LNCAP (cell line): Measurements from ENCODE around the gene PKD1L1.

Experiments
- CTCF ChIP-seq: fragments of 450-650 bp; IDR thresholded peaks from 2 replicates; pipeline ENCODE4 v1.5.1; 2017; ENCODE audit warnings: mild to moderate bottlenecking

PKD1L1 gene

DNA sequence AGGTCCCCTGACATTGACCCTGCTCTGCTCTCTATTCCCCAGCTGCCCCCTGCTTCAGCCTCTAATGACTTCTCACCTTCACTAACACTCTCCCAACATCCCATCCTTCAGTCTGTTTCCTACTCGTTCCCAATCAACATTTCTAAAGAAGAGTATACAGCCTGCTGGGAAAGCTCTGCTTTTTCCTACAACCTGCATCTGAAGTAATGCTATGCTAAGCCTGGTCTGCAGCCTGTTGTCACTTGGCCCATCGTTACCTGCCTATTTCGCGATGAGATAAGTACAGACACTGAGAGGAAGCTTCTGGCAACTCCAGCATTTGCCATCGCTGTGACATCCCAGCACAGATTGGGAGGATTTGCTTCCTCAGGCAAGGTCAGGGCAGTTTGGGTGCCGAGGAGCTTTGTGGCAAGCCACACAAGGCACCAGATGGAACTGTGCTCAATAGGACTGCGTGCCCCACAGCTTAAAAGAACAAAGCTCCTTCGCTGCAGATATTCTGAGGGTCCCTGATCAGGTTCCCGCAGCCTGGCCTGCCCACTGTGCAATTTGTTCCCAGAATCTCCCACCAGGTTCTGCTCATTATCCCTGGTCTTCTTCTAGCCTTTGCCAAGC, 51.4 kb downstream of the PKD1L1 start:
- no peak for TF ChIP-seq CTCF

GRCh38 chr7:47895026-47895425, 53.2 kb downstream of the PKD1L1 start:
- TF ChIP-seq CTCF, result no peak

GRCh38 chr7:47893721-47894365, 54.4 kb downstream of the PKD1L1 start:
- TF ChIP-seq CTCF, result no peak

DNA sequence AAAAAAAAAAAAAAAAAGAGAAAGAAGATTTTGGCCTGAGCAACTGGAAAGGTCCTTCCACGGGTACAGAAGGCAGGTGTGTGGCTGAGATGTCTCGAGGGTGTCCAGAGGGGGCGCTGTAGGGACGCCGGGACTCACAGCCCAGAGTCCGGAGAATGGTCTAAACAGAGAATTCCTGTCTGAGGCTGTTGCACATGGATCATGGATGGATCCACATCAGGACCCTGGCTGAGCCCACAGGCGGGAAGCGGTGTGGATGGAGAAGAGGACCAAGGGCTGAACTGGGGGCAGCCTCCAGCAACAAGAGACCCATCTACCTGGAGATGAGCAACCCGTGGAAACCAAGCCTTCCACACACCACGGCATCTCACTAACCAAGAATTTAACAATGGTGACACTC, 55.0 kb downstream of the PKD1L1 start:
- TF ChIP-seq CTCF, result peak; percentile 36

GRCh38 chr7:47890606-47891005, 57.7 kb downstream of the PKD1L1 start:
- TF ChIP-seq CTCF, result no peak

DNA sequence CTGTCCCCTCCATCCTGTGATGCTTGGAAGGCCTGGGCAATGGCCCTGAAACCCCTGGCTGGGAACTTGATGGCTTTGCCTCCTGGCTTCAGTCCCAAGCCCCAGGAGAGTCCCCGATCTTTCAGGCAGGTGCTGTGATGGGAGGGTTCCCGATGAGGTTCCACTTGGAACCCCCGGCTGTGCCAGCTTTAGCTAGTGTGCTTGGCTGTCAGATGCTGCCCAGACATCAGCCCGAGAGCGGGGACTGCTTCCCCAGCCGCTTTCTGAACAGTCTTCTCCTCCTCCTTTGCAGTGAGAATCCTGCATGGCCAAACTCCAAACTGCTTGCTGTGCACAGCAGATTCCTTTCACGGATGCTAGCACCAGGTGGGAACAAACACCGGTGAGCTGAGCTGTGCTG, 58.1 kb downstream of the PKD1L1 start:
- no peak for TF ChIP-seq CTCF

- TF ChIP-seq CTCF, result no peak
These were observed 58.5 kb downstream of the PKD1L1 start for GRCh38 chr7:47889723-47890122.
